A673 (cell line): ENCODE data around the gene SHROOM3.

Source experiments
- EZH2 ChIP-seq: fragments of 200-600 bp; sonication (generic); IDR thresholded peaks from 2 replicates; pipeline ENCODE4 v1.6.1; 2017; ENCODE audit warnings: borderline replicate concordance, low read depth, mild to moderate bottlenecking, mixed read lengths, antibody characterized with exemption, low read length; ENCODE audit not compliant: poor library complexity, severe bottlenecking
- TF ChIP-seq, protein P1 (sequence below): fragments of 300-800, 200-600 bp; sonication (generic); conservative IDR thresholded peaks from 2 replicates; pipeline ENCODE4 v1.5.1; 2017; ENCODE audit warnings: low read depth, mild to moderate bottlenecking, antibody characterized with exemption, low read length, moderate library complexity, mixed read lengths

DNA sequence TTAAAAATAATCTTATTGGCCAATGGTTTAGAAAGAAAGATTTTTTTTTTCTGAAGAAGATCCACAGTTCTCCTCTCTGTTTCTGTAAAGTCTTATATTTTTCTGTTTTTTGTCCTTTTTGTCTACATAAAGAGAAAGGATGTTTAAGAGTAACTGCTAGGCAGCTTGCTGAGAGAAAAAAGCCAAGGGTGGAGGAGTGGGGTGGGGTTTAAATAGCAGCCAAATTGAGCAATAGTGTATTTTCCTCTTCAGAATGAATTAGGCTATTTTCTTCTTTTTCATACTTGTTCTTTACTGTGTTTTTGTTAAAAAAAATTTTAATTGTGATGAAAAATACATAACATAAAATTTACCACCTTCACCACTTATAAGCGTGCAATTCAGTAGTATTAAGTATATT, 238.3 kb downstream of the SHROOM3 start:
- TF ChIP-seq EZH2: no peak
- TF ChIP-seq, protein P1, sequence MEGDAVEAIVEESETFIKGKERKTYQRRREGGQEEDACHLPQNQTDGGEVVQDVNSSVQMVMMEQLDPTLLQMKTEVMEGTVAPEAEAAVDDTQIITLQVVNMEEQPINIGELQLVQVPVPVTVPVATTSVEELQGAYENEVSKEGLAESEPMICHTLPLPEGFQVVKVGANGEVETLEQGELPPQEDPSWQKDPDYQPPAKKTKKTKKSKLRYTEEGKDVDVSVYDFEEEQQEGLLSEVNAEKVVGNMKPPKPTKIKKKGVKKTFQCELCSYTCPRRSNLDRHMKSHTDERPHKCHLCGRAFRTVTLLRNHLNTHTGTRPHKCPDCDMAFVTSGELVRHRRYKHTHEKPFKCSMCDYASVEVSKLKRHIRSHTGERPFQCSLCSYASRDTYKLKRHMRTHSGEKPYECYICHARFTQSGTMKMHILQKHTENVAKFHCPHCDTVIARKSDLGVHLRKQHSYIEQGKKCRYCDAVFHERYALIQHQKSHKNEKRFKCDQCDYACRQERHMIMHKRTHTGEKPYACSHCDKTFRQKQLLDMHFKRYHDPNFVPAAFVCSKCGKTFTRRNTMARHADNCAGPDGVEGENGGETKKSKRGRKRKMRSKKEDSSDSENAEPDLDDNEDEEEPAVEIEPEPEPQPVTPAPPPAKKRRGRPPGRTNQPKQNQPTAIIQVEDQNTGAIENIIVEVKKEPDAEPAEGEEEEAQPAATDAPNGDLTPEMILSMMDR: no peak
